Upper lobe of left lung (tissue), 4 donors: ENCODE data around the gene KRT71.

Experiments used
- POLR2A ChIP-seq, 4 donors: fragments of 450-650 bp; IDR thresholded peaks; one replicate each; pipeline ENCODE4 v1.5.1; 2016 to 2017; ENCODE audit warnings: antibody characterized with exemption in 4 of 4, mild to moderate bottlenecking in 2 of 4
- POLR2AphosphoS5 ChIP-seq, 2 donors: sonication (generic); formaldehyde crosslinking; IDR thresholded peaks; one replicate each; pipeline ENCODE4 v1.5.1; 2017; ENCODE audit warnings: antibody characterized with exemption in 2 of 2
- TF ChIP-seq, protein P1 (sequence below), 6 experiments: fragments of 450-650 bp in 4 of 6; fragments of 200-600 bp in 2 of 6; sonication (generic) in 2 of 6; IDR thresholded peaks; one replicate each; pipeline ENCODE4 v1.5.1; 2016 to 2019; ENCODE audit warnings: antibody characterized with exemption in 6 of 6

DNA sequence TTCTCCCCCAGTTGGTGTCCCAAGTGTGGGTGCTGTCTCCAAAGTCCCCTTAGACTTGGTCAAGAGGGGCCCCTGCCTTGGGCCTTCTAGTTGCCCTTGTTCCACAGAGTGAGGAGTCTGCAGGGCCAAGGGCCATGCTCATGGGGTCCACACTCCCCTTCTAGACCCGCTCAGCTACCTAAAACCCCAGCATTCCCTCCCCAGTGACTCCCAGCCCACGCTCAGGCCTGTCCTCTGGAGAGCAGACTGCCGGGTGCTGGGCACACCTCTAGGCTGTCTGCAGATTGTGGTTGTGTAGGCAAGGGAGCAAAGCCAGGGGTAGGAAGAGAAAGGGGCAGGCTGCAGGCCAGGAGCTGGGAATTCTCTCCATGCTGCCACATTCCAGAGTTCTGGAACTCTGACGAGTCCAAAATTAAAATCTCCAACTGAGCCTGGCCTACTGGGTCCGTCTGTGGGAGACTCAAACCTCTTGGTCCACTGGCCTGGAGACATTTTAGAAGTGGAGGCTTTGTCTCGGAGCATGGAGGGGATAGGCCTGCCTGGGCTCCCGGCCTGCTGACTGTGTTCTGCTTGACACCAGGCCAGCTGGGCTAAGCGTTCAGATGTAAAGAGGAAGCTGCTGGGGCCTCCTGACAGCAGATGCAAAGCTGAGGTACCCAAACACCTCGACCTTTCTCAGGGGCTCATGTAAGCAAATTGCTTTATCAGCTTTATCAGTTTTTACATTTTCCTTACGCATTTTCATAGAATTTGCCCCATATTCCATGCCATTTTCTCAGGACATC, 19.1 kb downstream of the KRT71 start:
- no peak for TF ChIP-seq POLR2AphosphoS5 (IDR thresholded peaks at IDR 0.05)
- no peak for TF ChIP-seq POLR2A (IDR thresholded peaks at IDR 0.05)
- TF ChIP-seq, protein P1, sequence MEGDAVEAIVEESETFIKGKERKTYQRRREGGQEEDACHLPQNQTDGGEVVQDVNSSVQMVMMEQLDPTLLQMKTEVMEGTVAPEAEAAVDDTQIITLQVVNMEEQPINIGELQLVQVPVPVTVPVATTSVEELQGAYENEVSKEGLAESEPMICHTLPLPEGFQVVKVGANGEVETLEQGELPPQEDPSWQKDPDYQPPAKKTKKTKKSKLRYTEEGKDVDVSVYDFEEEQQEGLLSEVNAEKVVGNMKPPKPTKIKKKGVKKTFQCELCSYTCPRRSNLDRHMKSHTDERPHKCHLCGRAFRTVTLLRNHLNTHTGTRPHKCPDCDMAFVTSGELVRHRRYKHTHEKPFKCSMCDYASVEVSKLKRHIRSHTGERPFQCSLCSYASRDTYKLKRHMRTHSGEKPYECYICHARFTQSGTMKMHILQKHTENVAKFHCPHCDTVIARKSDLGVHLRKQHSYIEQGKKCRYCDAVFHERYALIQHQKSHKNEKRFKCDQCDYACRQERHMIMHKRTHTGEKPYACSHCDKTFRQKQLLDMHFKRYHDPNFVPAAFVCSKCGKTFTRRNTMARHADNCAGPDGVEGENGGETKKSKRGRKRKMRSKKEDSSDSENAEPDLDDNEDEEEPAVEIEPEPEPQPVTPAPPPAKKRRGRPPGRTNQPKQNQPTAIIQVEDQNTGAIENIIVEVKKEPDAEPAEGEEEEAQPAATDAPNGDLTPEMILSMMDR (IDR thresholded peaks at IDR 0.05), result no peak
